SH-SY5Y (cell line): ENCODE data around the gene DDX25.

Source experiments
- GATA2 ChIP-seq: IDR thresholded peaks from 2 replicates; pipeline ENCODE4 v1.6.1; 2011; ENCODE audit warnings: mild to moderate bottlenecking, low read depth, low read length
- GATA3 ChIP-seq: IDR thresholded peaks from 2 replicates; pipeline ENCODE4 v1.6.1; 2011; ENCODE audit warnings: low read depth, mild to moderate bottlenecking, low read length, moderate library complexity

DDX25 gene

DNA sequence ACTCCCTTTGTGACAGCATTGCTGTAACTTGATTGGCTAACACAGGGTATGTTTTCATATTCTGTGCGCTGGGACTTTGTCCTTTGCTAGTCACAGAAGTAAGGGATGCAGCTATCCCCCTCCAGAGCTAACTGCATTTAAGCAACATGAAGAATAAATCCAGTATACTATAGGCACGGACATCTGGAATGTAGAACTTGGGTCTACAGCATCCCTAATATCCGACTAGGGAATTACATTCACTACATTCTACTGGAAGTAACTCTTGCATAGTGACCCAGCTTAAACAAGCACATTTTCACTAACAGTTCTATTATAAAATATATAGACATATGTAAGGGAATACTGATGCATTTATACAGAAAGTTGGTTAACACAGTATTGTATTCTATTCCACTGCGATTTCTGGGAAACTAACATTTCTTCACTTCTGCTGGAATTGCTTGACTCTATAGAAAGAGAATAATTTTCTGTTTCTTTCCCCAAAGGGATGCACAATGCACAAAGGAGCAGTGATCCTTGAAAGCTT, 54.6 kb downstream of the DDX25 start:
- TF ChIP-seq GATA2 (no peak), GATA3 (no peak)

GRCh38 chr11:125959511-125959910, 55.2 kb downstream of the DDX25 start:
- TF ChIP-seq GATA3 (no peak), GATA2 (no peak)

GRCh38 chr11:125959931-125960330, 55.6 kb downstream of the DDX25 start:
- no peak for TF ChIP-seq GATA3

GRCh38 chr11:125960771-125961170, 56.5 kb downstream of the DDX25 start:
- no peak for TF ChIP-seq GATA3
- no peak for TF ChIP-seq GATA2

GRCh38 chr11:125967515-125967914, 63.2 kb downstream of the DDX25 start:
- no peak for TF ChIP-seq GATA3
- TF ChIP-seq GATA2, result no peak

- TF ChIP-seq GATA2, result no peak
- no peak for TF ChIP-seq GATA3
Measured at GRCh38 chr11:125968354-125968753, 64.0 kb downstream of the DDX25 start.

DNA sequence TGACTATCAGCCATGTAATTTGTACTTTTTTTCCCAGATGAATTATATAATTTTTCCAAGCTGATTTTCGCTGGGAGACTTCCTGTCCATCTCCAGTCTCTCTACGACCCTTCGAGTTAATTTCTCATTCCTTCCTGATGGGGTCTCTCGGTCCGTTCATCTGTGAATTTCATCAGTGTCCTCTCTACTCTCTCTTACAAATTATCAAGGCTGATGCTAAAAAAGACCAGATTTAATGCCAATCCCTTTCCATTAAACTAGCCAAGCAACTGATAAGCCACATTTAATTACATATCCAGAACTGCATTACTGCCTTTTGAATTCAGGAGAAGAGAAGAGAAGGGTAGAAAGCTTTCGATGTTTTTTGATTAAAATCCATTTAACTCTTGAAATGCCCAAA, 67.3 kb downstream of the DDX25 start:
- TF ChIP-seq GATA2 (peak; percentile 61), GATA3 (peak; percentile 46; the same call in 1 of the 2 replicates)

- TF ChIP-seq GATA3 (no peak), GATA2 (no peak)
Measured at GRCh38 chr11:125974284-125974683, 70.0 kb downstream of the DDX25 start.

GRCh38 chr11:125975634-125976033, 71.3 kb downstream of the DDX25 start:
- TF ChIP-seq GATA2, result no peak
- TF ChIP-seq GATA3, result no peak

- no peak for TF ChIP-seq GATA3
- TF ChIP-seq GATA2, result no peak
Measured at GRCh38 chr11:125976156-125976555, 71.8 kb downstream of the DDX25 start.

DNA sequence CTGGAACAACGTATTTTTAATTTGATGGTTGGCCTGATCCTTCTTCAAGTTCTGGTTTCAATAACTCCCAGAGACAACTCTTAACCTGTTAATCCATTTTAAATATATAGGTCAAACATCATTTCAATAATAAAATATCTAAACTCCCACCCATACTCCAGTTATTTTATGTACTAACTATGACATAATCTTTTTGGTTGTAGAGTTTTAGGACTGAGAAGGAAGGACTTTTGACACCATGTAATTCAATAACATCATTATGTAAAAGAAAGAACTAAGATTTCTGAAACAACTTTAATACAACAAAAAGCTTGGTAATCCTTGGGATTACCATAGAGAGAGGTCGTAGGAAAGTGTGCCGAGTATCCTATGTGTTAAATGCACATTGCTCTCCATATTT, 73.0 kb downstream of the DDX25 start:
- TF ChIP-seq GATA3, result no peak
- no peak for TF ChIP-seq GATA2

- TF ChIP-seq GATA3 (no peak), GATA2 (no peak)
Measured at GRCh38 chr11:125978181-125978716, 73.9 kb downstream of the DDX25 start.
